Uterus (tissue), 2 donors: ENCODE measurements around the gene WFDC10B.
"Not testable (repeated sequence)": the region's sequence is repeated elsewhere in the genome, so short reads cannot be mapped to it uniquely, and the experiment has no call there.

ENCODE experiments used
- CTCF ChIP-seq, 4 experiments: fragments of 200-600 bp in 2 of 4; fragments of 450-650 bp in 2 of 4; sonication (generic) in 2 of 4; IDR thresholded peaks; one replicate each; pipeline ENCODE4 v1.5.1; 2016 to 2019; ENCODE audit warnings: antibody characterized with exemption in 4 of 4, mild to moderate bottlenecking in 2 of 4, moderate library complexity in 1 of 4
- POLR2A ChIP-seq, 2 donors: fragments of 450-650 bp; IDR thresholded peaks; one replicate each; pipeline ENCODE4 v1.6.1; 2016; ENCODE audit warnings: antibody characterized with exemption in 2 of 2, mild to moderate bottlenecking in 1 of 2, moderate library complexity in 1 of 2

GRCh38 chr20:45651726-45652125, 53.1 kb downstream of the WFDC10B start:
- TF ChIP-seq CTCF, POLR2A (IDR thresholded peaks at IDR 0.05): not testable (repeated sequence)
